RWPE2 (cell line): ENCODE measurements around the gene KRT4.

Experiments used
- ATAC-seq: fragments of 200-7000 bp; cut with Tn5 transposase; 3 replicates; pipeline ENCODE4 v1.9.1; 2021; ENCODE audit warnings: low read depth
- DNase-seq: peaks from one replicate; pipeline ENCODE4 v3.0.0-alpha.2; 2020; ENCODE audit warnings: low spot score
- H3K27ac ChIP-seq: fragments of 450-650 bp; 2 replicates; pipeline ENCODE4 v1.5.1; 2017; ENCODE audit warnings: mild to moderate bottlenecking; ENCODE audit not compliant: poor library complexity, severe bottlenecking
- H3K27me3 ChIP-seq: fragments of 250-450 bp; sonication (Bioruptor Pico); 2 replicates; pipeline ENCODE4 v1.5.1; 2021; ENCODE audit warnings: mild to moderate bottlenecking, moderate library complexity; ENCODE audit not compliant: insufficient read depth, poor library complexity, severe bottlenecking
- H3K36me3 ChIP-seq: fragments of 250-450 bp; sonication (Bioruptor Pico); 2 replicates; pipeline ENCODE4 v1.5.1; 2020; ENCODE audit warnings: low read depth, mild to moderate bottlenecking, moderate library complexity
- H3K4me1 ChIP-seq: fragments of 250-450 bp; sonication (Bioruptor Pico); 2 replicates; pipeline ENCODE4 v1.5.1; 2021; ENCODE audit warnings: mild to moderate bottlenecking, moderate library complexity; ENCODE audit not compliant: insufficient read depth, poor library complexity, severe bottlenecking
- H3K4me3 ChIP-seq: fragments of 250-450 bp; sonication (Bioruptor Pico); 2 replicates; pipeline ENCODE4 v1.5.1; 2021; ENCODE audit warnings: mild to moderate bottlenecking, moderate library complexity; ENCODE audit not compliant: severe bottlenecking
- H3K9me3 ChIP-seq: fragments of 250-450 bp; sonication (Bioruptor Pico); 2 replicates; pipeline ENCODE4 v1.5.1; 2021; ENCODE audit warnings: mild to moderate bottlenecking, moderate library complexity; ENCODE audit not compliant: severe bottlenecking
- TF ChIP-seq, protein P1 (sequence below): fragments of 450-650 bp; IDR thresholded peaks from one replicate; pipeline ENCODE4 v1.5.1; 2017; ENCODE audit warnings: mild to moderate bottlenecking, moderate library complexity; ENCODE audit not compliant: poor library complexity, severe bottlenecking

Gene KRT4

DNA sequence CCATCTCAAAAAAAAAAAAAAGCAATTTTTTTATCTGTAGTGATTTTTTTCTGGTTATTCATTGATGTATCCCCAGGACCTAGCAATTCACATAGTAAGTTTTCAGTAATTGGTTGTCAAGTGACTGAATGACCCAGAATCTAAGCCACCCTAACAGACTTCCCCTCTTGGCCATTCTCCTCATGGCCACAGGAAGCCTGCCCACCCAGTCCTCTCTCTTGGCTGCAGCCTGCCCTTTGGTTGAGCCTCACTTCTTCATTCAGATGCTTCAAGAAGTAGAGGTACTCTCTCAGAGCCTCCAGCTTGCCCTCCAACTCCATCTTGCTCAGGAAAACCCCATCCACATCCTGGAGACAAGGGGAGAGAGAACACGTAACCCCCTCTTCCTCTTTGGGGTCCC lies 32.0 kb upstream of the KRT4 start:
- H3K36me3 ChIP-seq: no peaks in the 10 kb centered on the region
- peaks cover 13% of the 10 kb centered on the region for H3K4me1 ChIP-seq
- no peak overlapping the region for H3K27ac ChIP-seq
- no peak overlapping the region for H3K4me3 ChIP-seq
- H3K9me3 ChIP-seq: no peaks in the 10 kb centered on the region
- no peaks in the 10 kb centered on the region for H3K27me3 ChIP-seq
- ATAC-seq (no peak), DNase-seq (no peak)
- TF ChIP-seq, protein P1, sequence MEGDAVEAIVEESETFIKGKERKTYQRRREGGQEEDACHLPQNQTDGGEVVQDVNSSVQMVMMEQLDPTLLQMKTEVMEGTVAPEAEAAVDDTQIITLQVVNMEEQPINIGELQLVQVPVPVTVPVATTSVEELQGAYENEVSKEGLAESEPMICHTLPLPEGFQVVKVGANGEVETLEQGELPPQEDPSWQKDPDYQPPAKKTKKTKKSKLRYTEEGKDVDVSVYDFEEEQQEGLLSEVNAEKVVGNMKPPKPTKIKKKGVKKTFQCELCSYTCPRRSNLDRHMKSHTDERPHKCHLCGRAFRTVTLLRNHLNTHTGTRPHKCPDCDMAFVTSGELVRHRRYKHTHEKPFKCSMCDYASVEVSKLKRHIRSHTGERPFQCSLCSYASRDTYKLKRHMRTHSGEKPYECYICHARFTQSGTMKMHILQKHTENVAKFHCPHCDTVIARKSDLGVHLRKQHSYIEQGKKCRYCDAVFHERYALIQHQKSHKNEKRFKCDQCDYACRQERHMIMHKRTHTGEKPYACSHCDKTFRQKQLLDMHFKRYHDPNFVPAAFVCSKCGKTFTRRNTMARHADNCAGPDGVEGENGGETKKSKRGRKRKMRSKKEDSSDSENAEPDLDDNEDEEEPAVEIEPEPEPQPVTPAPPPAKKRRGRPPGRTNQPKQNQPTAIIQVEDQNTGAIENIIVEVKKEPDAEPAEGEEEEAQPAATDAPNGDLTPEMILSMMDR: no peak

DNA sequence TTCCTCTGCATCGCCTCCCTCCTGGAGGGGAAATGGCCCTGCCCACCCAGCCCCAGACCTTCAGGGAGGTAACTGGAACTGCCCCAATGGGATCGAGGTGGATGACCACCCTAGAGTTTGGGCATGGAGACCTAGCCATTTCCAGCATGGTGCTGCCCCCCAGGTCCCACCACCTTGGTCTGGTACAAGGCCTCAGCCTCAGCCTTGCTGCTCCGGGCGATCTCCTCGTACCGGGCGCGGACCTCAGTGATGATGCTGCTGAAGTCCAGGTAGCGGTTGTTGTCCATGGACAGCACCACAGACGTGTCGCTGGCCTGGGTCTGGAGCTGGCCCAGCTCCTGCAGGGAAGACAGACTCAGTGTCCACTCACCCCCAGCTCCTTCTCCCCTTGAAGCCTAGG lies 30.5 kb upstream of the KRT4 start:
- TF ChIP-seq, protein P1: no peak
- Histone ChIP-seq H3K27me3 (no peaks in the 10 kb centered on the region), H3K4me3 (no peak overlapping the region), H3K27ac (no peak overlapping the region), H3K9me3 (no peaks in the 10 kb centered on the region), H3K4me1 (peaks cover 13% of the 10 kb centered on the region), H3K36me3 (no peaks in the 10 kb centered on the region)
- ATAC-seq (no peak), DNase-seq (no peak)

- Histone ChIP-seq H3K27me3 (no peaks in the 10 kb centered on the region), H3K4me1 (peaks cover 8% of the 10 kb centered on the region), H3K27ac (no peak overlapping the region), H3K36me3 (no peaks in the 10 kb centered on the region), H3K9me3 (no peaks in the 10 kb centered on the region), H3K4me3 (no peak overlapping the region)
- DNase-seq (no peak), ATAC-seq (no peak)
- TF ChIP-seq, protein P1: no peak
Measured at GRCh38 chr12:52839436-52840105, 25.7 kb upstream of the KRT4 start.

GRCh38 chr12:52838609-52839435 lies 24.9 kb upstream of the KRT4 start:
- ATAC-seq: no peak
- H3K27ac ChIP-seq: no peak overlapping the region
- H3K4me3 ChIP-seq: no peak overlapping the region
- TF ChIP-seq, protein P1: no peak
- H3K27me3 ChIP-seq: no peaks in the 10 kb centered on the region
- H3K4me1 ChIP-seq: peaks cover 8% of the 10 kb centered on the region
- H3K9me3 ChIP-seq: no peaks in the 10 kb centered on the region
- DNase-seq: no peak
- no peaks in the 10 kb centered on the region for H3K36me3 ChIP-seq
